HPDE6-E6E7 (cell line): ENCODE data around the gene COG5.

Source experiments
- DNase-seq: peaks from one replicate; pipeline ENCODE4 v3.0.0; 2011; ENCODE audit warnings: missing footprints; ENCODE audit errors: extremely low spot score

Gene COG5

DNA sequence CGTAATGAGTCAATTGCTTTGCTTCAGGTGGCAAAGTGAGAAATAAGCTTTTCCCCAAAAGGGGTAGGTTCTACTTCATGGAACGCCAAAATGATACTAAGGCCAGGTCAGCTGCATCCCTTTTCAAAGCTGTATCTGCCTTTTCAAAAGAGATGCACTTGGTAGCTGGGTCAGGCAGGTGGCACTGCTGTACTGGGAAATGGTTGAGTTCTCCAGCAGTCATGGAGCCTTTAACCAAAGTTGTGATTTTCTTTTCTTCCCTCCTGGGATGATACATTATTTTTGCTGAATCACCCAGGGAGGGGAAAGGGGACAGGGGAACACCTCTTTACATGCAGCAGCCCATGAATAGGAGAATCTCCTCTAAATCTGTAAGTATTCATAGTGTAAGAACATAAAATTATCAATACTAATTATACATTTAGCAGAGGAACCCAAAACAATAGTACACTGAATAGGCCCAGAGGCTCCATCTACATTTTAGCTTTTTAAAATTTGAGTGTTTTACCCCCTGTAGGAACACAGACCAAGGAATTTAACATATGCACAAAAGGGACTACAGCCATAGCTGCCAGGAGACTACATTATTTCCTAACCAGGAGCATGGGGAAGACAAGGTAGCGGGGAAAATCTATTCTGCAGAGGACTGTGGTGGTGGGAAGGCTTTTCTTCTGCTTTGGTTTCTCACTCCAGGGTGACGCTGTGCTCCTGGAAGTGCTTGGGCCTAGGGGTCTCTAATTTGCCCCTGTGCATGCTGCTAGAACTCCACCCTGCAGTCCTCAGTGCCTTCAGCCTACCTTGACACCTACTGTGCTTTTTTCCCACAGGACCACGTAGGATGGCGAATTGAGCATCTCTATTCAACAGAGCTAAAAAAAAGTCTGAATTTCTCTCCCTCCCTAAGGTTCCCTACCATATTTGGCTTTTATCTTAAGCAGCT lies 100.3 kb downstream of the COG5 start:
- peak; percentile 41 for DNase-seq

DNA sequence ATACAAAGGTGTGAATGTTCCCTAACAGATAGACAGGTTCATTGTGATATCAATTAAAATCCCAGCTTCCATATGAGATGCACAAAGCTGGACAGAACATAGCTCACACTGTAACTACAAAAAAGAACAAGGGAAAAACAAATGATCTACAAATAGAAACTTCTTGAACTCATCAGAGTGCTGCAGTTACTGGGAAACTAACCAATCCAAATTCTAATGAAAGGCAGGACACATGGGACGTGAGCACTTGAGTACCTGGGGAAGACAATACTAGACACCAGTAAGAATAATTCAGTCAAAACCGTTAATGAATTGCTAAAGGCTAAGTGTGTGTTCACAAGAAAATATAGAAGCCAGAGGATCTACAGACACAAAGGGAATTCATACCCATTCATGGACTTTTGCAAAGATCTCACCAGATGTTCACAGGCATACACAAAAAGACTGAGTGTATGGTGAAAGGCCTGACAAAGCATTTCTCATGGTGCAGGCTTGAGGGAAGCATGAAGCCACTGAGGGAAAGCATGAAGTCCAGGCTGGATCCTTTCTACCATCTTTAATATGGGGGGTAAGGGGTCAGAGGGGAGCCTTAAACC lies 101.7 kb downstream of the COG5 start:
- no peak for DNase-seq

DNA sequence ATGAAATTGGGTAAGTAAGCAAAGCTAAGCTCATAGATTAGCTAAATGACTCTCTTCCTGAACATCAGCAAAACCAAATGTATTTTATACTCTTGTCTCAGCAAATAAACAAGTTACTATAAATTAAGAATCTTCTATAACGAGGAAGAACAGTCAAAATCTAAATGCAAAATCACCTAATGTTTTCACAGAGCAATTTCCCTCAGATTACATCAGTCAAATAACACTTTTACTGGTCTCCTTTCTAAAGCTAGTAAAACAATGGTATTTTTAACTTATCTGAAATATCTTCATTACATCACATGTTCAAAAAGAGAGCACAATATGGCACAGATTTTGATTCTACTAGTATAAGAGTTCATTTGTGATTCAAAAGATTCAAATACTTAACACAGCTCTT lies 110.3 kb downstream of the COG5 start:
- DNase-seq = no peak

DNA sequence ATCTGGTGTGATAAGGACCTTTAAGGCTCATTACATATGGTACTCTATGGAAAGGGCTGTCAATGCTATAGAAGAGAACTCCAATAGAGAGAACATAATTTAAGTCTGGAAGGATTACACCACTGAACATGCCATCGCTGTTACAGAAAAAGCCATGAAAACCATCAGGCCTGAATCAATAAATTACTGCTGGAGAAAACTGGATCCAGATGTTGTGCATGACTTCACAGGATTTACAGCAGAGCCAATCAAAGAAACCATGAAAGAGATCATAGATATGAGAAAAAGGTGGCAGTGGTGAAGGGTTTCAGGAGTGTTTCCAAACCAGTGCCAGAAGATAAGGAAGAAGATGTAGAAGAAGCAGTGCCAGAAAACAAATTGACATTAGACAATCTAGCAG lies 112.8 kb downstream of the COG5 start:
- no peak for DNase-seq

DNA sequence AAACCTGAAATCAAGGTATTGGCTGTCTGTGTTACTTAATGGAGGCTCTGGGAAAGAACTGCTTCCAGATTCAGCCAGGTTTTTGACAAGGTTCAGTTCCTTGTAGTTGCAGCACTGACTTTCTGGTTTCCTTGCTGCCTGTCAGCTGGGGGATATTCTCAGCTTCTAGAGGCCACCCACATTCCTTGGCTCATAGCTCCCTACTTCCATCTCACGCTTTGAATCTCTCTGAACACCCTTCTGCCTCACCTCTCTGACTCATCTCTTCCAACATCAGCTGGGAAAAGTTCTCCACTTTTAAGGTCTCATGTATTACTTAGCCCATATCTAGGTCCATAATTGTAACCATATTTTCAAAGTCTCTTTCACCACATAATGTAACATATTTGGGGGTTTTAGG lies 116.7 kb downstream of the COG5 start:
- DNase-seq = no peak

DNA sequence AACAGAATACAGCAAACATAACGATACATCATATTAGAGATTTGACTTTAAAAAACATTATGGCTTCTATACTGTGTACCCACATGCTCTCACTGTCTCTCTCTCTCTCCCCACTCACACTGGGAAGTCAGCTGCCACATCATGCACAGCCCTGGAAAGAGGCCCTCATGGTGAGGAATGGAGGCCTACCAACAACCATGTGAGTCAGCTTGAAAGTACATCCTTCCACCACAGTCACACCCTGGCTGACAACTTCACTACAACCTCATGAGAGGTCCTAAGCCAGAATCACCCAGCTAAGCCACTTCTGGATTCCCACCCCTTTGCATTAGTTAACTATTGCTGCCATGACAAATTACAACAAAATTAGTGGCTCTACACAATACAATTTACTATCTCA lies 117.2 kb downstream of the COG5 start:
- DNase-seq = no peak

DNA sequence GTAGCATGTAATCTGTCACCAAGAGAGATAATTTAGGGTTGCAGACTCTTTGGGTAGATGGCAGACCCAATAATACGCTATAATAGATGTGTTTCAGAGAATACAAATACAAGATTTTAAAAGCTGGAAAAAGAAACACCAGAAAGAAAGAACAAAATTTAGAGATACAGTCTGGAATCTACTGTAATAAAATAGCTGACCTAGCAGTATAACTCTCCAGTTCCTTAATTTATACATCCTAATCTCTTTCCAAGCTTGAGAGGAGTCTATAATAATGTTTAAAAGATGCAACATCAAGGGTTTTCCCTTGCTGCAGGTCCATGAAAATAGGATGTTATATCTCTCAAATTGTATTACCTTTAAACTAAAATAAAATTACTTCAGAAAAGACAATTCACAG lies 121.0 kb downstream of the COG5 start:
- no peak for DNase-seq

DNA sequence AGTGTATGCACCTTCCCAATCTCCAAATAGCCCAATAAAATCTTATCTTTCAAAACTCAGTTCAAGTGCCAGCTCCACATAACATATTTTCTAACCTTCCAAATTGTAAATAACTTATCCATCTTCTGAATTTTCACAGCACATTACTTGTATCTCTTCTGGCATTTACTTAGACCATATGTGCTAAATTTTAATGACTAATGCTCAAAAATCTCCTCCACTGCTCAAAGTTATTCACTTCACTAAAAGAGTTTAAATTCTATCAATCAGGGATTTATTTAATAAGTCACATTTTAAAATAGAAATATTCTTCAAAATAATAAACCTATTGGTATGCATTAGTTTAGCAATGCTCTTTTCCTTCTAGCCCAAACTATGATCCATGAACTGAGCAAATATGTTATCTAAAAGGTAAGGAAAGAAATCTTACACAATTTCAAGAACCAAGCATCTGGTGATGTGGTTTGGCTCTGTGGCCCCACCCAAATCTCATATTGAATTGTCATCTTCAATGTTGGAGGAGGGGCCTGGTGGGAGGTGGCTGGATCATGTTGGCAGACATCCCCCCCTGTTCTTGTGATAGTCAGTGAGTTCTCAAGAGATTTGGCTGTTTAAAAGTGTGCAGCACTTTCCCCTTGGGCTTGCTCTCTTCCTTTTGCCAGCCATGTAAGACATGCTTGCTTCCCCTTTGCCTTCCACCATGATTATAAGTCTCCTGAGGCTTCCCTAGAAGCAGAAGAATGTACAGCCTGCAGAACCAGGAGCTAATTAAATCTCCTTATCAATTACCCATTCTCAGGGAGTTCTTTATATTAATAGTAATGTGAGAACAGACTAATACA lies 121.9 kb downstream of the COG5 start:
- DNase-seq = no peak

DNA sequence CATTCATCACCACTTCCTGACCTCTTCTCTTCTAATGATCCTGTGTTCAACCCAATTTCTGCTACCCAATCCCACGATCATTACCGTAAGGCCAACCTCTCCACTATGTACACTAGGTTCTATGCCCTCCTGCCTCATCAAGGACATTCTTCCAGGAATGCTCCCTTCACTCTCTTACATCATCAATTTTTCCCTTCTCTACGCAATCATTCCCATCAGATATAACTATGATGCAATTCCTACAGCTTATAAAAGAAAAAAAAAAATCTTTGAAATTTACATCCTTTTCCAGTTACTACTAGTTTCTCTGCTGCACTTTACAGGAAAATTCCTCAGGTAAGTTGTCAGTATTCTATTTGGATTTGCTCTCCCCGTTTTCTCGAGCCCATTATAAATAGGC lies 124.7 kb downstream of the COG5 start:
- no peak for DNase-seq

DNA sequence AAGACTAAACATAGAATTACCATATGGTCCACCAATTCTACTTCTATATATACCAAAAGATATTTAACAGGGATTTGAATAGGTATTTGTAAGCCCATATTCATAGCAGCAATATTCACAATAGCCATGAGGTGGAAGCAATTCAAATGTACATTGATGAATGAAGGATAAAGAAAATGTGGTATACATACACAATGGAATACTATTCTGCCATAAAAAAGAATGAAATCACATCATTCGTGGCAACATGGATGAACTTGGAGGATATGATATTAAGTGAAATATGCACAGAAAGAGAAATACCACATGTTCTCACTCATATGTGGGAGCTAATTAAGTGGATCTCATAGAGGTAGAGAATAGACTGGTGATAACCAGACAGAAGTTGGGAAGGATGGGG lies 128.0 kb downstream of the COG5 start:
- no peak for DNase-seq

DNA sequence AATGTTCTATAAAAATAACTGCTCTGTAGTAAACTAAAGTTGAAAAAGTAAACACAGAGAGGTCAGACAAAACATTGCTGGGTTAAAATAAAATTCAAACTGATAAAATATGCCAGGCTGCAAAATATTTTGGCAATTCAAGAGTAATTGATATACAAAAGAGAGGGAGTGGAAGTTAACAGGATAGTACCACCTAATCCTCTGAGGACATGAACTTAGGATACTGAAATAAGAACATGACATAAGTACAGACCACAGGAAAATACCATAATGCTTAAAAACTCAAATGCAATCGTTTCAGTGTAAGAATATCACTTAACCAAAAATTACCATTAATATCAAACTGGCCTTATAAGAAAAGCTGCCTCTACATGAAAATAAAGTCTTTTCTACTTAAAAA lies 131.5 kb downstream of the COG5 start:
- no peak for DNase-seq

DNA sequence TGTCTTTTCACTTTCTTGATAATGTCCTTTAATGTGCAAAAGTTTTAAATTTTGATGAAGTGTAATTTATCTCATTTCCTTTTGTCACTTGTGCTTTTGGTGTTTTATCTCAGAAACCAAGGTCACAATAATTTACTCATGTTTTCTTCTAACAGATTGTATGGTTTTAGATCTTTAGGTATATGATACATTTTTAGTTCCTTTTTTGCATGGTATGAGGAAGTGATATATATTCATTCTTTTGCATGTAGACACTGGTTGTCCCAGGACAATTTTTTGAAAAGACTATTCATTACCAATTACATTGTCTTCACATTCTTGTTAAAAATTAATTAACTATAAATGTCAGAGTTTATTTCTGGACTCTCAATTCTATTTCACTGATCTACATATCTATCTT lies 133.7 kb downstream of the COG5 start:
- DNase-seq = no peak

DNA sequence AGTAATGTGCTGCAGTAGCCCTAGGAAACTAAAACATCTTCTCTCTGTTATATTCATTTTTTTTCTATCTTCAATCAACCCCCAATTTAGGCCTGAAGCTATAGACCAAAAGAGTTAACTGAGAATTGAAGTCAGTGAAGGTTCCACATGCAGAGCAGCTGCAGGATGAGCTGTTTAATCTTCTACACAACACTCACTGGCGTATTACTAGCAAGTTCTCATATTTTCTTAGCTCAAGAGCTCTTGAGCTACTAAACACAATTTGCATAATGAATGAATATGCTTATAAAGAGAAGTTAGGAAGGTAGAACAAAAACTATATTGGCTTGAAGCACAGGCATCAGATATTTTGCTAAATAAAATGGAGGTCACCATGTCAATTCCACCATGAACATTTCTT lies 135.1 kb downstream of the COG5 start:
- no peak for DNase-seq

DNA sequence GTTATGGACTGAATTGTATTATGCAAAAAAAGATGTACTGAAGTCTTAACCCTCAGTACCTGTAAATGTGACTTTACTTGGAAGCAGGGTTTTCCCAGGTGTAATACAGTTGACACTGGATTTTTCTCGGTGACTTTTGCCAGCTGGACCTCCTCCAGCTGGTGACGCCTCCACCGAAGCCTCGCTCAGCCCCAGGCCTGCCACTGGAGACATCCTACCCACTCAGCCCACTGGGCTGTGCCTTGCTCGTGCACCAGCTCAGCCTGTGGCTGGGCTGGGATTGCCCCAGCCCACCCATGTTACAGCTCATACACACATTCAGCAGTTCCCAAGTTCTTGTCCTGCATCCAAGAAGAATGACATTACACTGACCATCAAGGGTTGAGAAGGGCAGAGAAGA lies 136.3 kb downstream of the COG5 start:
- DNase-seq = no peak

DNA sequence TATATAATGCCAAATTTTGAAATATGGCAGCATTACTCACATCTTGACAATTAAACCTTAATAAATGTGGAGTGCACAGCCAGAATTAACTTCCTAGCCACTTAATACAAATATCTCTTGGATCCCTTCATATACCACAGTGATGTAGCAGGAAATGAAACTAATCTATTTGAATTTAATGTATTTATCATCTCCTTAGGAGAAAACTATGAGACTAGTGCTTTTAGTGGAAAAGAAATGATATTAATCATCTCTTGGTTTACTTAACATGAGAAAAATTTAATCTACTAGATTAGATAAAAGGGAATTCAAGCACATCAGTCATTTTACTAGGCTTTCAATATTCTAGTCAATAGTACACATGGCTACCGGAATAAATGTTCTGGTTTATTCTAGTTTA lies 149.5 kb downstream of the COG5 start:
- no peak for DNase-seq

DNA sequence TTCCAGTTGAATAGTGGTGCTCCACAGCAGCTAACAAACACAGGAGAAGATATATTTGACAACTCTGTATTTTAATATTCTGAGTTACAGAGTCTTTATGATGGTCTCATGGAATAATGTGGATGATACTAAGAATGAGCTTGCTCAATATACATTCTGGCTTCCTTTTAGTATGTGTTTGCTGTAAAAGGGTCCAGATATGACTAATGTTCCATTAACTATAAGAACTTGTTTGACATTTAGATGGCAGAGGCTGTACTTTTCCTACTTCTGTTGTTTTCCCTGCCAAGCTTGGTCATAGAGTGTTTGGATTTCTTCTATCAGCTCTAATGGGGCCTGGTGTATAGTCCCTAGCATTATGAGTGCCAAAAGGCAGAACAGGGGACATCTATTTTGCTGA lies 155.4 kb downstream of the COG5 start:
- DNase-seq = no peak

DNA sequence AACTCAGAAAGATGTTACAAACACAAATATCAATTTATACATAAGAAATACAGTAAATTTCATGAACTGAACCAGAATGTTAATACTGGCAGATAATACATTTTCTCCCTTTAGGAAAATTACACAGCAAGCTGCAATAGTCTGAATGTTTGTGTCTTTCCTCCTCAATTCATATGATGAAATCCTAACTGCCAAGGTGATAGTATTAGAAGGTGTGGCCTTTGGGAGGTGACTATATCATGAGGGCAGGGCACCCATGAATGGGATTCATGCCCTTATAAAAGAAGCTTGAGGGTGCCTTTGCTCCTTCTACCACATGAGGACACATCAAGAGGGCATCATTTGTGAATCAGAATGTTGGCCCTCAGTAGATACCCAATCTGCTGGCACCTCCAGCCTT lies 158.2 kb downstream of the COG5 start:
- no peak for DNase-seq

DNA sequence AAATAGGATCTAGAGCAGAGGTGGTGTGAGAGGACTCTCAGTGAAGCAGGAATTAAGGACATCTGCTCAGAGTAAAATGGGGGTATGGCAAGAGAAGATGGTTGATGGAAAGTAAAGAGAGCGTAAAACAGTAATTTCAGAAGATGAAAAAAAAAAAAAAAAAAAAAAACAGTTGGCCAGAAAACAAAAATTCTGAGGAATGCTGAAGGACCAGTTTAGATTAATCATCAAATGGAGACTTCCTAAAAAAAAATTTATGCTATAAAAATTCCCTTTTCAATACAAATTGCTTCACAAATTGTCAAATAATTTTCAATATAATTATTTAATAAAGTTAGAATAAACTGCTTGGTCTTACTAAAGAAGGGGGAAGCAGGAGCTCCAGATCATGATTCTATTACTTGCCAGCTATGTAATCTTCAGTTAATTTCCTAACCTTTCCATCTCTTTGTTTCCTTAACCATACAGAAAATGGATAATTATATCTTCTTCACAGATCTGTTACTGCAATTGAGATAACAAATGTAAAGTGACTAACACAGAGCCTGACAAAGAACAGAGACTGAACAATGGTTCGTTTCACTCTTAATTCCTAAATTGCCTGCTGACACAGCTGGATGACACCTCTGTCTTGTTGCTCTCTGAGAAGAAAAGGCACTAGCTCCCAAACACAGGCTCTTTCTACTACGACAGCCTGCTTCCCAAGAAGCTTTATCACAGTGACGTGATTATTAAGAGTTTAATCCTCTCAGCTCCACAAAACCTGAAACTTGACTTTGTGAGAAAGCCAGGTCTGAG lies 158.8 kb downstream of the COG5 start:
- DNase-seq = no peak

DNA sequence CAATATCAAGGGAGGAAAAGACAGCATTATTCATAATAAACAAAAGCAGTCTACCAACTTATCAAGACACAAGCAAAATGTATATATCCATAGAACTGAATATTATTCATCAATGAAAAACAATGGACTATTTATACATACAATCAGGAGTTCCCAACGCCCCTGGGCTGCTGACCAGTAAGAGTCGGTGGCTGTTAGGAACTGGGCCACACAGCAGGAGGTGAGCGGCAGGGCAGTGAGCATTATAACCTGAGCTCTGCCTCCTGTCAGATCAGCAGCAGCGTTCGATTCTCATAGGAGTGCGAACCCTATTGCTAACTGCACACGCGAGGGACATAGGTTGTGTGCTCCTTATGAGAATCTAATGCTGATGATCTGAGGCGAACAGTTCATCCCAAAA lies 165.6 kb downstream of the COG5 start:
- no peak for DNase-seq

DNA sequence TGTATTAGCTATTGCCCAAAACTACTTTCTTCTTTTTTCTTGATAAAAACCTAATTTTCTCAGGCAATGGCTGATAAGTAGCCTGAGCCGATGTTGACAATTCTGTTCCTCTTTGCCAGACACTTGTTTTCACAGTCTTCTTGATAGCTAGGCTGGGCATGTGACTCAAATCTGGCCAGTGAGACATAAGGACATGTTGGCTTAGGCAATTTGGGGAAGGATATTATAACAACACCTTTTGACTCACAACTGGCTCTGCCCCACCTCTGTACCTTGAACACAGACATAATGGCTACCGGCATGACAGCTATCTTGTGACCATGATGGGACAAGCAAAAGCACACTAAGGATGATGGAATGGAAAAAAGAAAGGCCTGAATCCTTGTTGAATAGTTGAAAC lies 166.7 kb downstream of the COG5 start:
- DNase-seq = no peak

DNA sequence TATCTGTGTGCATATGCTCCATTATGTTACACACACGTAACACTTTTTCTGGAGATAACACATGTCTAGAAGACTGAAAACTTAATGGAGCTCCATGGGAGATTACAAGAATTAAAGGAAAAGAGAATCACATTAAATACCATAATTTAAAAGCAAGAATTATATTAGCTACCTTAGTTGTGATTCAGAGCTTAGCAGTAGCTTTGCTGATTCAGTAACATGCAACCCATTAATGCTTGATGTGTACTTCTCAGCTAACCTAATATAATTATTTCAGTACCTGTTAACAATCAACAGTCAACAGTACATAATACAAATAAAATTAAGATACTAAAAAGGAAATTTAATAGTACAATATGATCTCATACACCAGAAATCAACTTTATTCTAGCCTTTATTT lies 167.6 kb downstream of the COG5 start:
- no peak for DNase-seq

DNA sequence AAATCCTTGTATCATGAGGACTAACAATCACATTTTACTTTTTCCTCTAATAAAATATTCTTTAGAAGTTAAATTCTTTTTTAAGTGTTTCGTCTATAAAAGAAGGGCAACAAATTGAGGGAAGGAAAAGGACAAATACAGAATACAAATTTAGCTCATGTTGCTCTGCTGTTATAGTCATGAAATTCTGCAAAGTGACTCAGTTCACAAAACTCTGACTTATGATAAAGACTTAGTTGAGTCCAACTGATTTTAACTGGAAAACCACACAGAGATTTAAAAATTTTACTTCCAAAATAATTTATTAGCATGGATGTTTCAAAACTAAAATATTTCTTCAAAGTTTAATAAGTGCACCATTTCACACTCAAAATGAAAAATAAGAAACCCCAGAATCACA lies 168.9 kb downstream of the COG5 start:
- no peak for DNase-seq
